ENCODE data around the gene PDLIM4. TPM values are rescaled to one million over a fixed set of nuclear protein-coding genes. Genes with fewer than 3 reads are reported as not detected.

The PDLIM4 gene
- total RNA-seq, 4 donors from 2014 or later = 4.6 to 27.2 (median 18.5) TPM

DNA sequence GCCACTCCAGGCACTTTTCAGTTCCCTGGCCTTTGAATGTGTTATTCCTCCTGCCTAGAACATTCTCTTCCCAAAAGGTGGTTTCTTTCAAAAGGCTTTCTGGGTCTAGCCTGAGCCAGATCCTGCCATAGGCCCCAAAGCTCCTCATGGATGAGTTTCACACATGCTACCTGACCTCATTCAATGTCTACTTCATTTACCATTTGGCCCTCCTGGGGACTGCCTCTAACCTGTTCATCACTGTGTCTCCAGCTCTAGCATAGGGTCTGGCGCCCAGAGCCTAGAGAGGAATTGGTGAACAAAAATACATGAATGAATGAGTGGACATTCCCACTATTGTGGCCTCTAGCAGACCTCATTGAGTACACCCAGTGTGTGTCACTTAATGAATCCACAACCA lies 24.4 kb upstream of the PDLIM4 start:
- no peak for TF ChIP-seq POLR2A (IDR thresholded peaks at IDR 0.05)
- TF ChIP-seq, protein P1, sequence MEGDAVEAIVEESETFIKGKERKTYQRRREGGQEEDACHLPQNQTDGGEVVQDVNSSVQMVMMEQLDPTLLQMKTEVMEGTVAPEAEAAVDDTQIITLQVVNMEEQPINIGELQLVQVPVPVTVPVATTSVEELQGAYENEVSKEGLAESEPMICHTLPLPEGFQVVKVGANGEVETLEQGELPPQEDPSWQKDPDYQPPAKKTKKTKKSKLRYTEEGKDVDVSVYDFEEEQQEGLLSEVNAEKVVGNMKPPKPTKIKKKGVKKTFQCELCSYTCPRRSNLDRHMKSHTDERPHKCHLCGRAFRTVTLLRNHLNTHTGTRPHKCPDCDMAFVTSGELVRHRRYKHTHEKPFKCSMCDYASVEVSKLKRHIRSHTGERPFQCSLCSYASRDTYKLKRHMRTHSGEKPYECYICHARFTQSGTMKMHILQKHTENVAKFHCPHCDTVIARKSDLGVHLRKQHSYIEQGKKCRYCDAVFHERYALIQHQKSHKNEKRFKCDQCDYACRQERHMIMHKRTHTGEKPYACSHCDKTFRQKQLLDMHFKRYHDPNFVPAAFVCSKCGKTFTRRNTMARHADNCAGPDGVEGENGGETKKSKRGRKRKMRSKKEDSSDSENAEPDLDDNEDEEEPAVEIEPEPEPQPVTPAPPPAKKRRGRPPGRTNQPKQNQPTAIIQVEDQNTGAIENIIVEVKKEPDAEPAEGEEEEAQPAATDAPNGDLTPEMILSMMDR (IDR thresholded peaks at IDR 0.05) = no peak
- Histone ChIP-seq H3K4me3 (no peak overlapping the region), H3K4me1 (peaks cover 0 to 4% (median 2%) of the 10 kb centered on the region in 4 donors), H3K27ac (no peak overlapping the region), H3K9me3 (no peaks in the 10 kb centered on the region), H3K36me3 (no peaks in the 10 kb centered on the region), H3K27me3 (no peaks in the 10 kb centered on the region)
- DNase-seq = peak in 2 of 3 donors; percentile 2 to 6

DNA sequence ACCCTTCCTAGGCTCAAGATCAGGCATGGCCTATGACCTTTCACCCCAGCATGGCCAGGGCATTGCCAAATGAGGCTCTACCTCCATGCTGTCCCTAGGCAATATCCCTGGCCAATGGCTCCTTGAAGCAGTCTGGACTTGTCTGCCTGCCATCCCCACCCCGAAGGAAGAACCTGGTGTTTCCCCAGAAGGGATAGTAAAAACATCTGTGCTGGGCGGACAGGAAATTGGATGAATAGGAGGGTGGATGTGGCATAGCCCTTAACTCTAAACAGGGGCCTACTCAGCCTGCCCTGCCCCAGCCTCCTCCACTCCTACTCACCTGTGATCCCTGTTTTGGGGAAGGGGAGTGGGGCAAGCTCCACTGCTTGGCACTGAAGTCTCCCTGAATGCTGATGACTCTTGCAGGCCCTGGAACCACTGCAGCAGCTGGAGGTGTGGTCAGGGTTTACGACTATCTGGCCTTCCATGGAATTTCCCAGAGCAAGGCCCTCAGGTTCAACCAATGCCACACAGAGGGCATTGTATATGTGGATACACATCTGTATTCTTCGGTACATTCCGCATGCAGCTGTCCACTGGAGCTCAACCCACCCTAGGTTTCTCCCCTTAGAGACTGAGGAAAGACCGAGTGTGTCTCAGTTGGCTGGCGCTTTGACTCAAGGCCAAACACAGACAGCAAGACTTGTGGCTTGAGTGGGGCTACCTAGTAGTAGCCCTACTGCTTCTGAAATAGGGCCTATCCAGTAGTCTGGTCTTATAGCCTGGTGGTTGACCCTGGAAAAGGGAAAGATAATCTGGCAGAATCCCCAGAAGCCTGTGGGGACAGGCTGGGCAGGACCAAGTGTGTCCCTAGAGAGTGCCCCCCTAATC lies 23.4 kb upstream of the PDLIM4 start:
- peak in 2 of 3 donors; percentile 33 to 46 for DNase-seq
- TF ChIP-seq POLR2A (IDR thresholded peaks at IDR 0.05) = no peak

DNA sequence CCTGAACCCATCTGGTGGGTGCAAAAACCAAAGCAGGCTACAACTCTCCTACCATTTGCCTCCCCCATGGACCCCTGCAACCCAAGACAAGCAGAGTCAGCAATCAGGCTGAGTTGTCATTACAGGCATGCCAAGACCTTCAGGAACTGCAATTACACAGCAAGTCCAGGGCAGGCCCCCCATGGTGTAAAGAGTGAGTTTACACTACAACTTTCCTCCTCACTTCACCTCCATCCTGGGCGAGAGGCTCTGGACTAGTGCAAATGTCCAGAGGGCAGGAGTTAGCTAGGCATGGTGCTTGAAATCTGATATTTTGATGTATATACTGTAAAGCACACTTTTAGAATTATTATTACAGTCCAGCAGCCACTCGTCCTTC lies 22.8 kb upstream of the PDLIM4 start:
- Histone ChIP-seq H3K9me3 (no peaks in the 10 kb centered on the region), H3K27ac (no peak overlapping the region), H3K27me3 (no peaks in the 10 kb centered on the region), H3K4me1 (no peaks in the 10 kb centered on the region), H3K4me3 (no peak overlapping the region), H3K36me3 (no peaks in the 10 kb centered on the region)
- peak in 2 of 3 donors; percentile 12 to 21 for DNase-seq
- TF ChIP-seq, protein P1 (IDR thresholded peaks at IDR 0.05) = no peak
- TF ChIP-seq POLR2A (IDR thresholded peaks at IDR 0.05) = no peak

More for the DNA sequence above, 23.4 kb upstream of the PDLIM4 start:
- Histone ChIP-seq H3K27me3 (no peaks in the 10 kb centered on the region), H3K4me3 (no peak overlapping the region), H3K27ac (no peak overlapping the region), H3K36me3 (no peaks in the 10 kb centered on the region), H3K9me3 (no peaks in the 10 kb centered on the region), H3K4me1 (no peaks in the 10 kb centered on the region)

DNA sequence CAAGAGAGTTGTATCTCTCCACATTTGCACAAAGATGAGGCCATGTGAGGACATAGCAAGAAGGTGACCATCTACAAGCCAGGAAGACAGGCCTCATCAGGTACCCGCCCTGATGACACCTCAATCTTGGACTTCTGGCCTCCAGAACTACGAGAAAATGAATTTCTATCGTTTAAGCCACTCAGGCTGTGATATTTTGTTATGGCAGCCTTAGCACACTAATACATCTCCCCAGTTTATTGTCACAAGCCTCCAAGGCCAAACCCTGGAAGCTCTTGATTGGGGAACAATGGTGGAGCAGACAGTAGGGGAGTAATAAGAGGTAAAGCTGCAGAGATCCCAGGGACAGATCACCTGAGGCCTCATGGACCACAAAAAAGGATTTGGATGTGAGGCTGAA lies 22.2 kb upstream of the PDLIM4 start:
- TF ChIP-seq POLR2A (IDR thresholded peaks at IDR 0.05) = no peak
- TF ChIP-seq, protein P1 (IDR thresholded peaks at IDR 0.05) = no peak
- H3K27ac ChIP-seq = no peak overlapping the region
- no peaks in the 10 kb centered on the region for H3K27me3 ChIP-seq
- no peaks in the 10 kb centered on the region for H3K9me3 ChIP-seq
- no peak overlapping the region for H3K4me3 ChIP-seq
- DNase-seq = peak in 1 of 3 donors; percentile 0
- H3K36me3 ChIP-seq = no peaks in the 10 kb centered on the region
- H3K4me1 ChIP-seq = no peaks in the 10 kb centered on the region

DNA sequence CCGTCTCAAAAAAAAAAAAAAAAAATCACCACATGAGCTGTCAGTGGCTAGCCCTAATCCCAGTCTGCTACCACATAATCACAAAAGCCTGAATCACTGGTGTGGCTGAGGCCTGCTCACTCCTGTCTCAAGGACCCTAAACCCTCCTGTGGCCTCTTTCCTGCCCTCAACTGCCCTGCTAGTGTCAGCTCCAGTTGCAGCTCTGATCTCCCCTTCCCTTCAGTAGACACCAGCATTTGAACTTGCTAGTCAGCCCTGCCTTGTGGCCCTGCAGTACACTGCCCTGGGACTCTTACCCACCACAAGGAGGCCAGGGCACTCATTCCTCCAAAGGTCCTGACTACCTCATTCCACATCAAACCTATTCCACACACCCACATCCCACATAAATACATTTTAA lies 20.4 kb upstream of the PDLIM4 start:
- H3K27ac ChIP-seq = no peak overlapping the region
- no peaks in the 10 kb centered on the region for H3K4me1 ChIP-seq
- TF ChIP-seq POLR2A (IDR thresholded peaks at IDR 0.05) = no peak
- no peaks in the 10 kb centered on the region for H3K27me3 ChIP-seq
- no peaks in the 10 kb centered on the region for H3K9me3 ChIP-seq
- no peaks in the 10 kb centered on the region for H3K36me3 ChIP-seq
- no peak overlapping the region for H3K4me3 ChIP-seq
- DNase-seq = peak in 2 of 3 donors; percentile 25 to 34

DNA sequence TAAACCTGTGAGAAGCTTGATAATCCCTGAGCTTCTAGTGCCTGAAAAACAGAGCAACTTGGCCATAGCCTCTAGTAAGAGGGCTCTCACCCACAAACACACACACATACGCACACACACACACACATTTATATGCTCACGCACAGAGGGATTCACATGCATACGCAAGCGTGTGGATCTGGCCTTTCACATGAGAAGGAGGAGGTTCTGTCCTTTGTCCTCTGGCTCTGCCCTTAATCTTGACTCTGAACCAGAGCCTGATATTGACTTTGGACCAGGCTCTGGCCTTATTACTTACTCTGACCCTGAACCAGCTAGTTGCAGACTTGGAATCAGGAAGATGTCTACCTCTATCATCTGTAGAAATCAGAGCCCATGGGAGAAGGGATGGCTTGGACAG lies 19.8 kb upstream of the PDLIM4 start:
- H3K4me1 ChIP-seq = no peaks in the 10 kb centered on the region
- H3K27ac ChIP-seq = peak overlapping the region in 1 of 4 donors; percentile 1
- no peaks in the 10 kb centered on the region for H3K36me3 ChIP-seq
- peak in 2 of 3 donors; percentile 25 to 45 for DNase-seq
- H3K27me3 ChIP-seq = no peaks in the 10 kb centered on the region
- H3K4me3 ChIP-seq = no peak overlapping the region
- no peak for TF ChIP-seq POLR2A (IDR thresholded peaks at IDR 0.05)
- TF ChIP-seq, protein P1 (IDR thresholded peaks at IDR 0.05) = no peak
- H3K9me3 ChIP-seq = no peaks in the 10 kb centered on the region

All from Peyer's patch (tissue), 4 donors.